HCT116 (cell line): Measurements from ENCODE around the gene SUMO4.

Experiments
- FOSL1 ChIP-seq: IDR thresholded peaks from 2 replicates; pipeline ENCODE4 v1.6.1; 2012; ENCODE audit warnings: low read depth
- POLR2A ChIP-seq: IDR thresholded peaks from 2 replicates; pipeline ENCODE4 v1.7.0; 2011; ENCODE audit warnings: borderline replicate concordance; ENCODE audit not compliant: insufficient read depth, insufficient read length; ENCODE audit errors: extremely low read depth
- ZNF274 ChIP-seq: fragments of 200-500 bp; sonication (Bioruptor generic); IDR thresholded peaks from 2 replicates; pipeline ENCODE4 v1.6.1; 2014; ENCODE audit warnings: mild to moderate bottlenecking, low read depth, low read length, inconsistent platforms
- TF ChIP-seq, protein P1 (sequence below), 3 experiments: fragments of 200-600 bp in 1 of 3; sonication (generic) in 1 of 3; IDR thresholded peaks in 2 of 3; conservative IDR thresholded peaks in 1 of 3; 2 replicates each; pipeline ENCODE4 v1.5.1; 2012 to 2017; ENCODE audit warnings: low read depth in 2 of 3, low read length in 2 of 3, antibody characterized with exemption in 1 of 3, borderline replicate concordance in 1 of 3, control low read depth in 1 of 3, mild to moderate bottlenecking in 1 of 3, mixed read lengths in 1 of 3, mixed run types in 1 of 3, moderate library complexity in 1 of 3; ENCODE audit not compliant: insufficient read depth in 1 of 3
- TF ChIP-seq, protein P2 (sequence below): IDR thresholded peaks from 2 replicates; pipeline ENCODE4 v1.6.1; 2012; ENCODE audit warnings: low read depth

DNA sequence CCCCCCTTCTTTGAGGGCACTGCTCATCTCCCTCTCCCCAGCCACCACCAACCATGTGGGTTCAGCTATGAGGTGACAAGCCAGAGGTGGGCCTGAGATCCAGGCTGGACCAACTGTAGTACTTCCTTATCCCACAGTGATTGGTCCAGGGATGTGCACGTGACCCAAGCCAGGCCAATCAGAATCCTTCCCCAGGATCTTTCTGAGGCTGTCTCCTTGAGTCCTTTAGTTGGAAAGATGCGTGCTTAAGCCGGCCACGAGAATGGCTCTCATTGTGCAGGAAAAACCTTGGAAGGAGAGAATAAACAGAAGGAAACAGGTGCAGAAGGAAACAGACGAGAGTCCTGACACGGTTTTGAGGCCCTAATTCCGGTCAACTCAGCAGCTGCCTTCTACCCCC lies 45.5 kb downstream of the SUMO4 start:
- TF ChIP-seq, protein P1, sequence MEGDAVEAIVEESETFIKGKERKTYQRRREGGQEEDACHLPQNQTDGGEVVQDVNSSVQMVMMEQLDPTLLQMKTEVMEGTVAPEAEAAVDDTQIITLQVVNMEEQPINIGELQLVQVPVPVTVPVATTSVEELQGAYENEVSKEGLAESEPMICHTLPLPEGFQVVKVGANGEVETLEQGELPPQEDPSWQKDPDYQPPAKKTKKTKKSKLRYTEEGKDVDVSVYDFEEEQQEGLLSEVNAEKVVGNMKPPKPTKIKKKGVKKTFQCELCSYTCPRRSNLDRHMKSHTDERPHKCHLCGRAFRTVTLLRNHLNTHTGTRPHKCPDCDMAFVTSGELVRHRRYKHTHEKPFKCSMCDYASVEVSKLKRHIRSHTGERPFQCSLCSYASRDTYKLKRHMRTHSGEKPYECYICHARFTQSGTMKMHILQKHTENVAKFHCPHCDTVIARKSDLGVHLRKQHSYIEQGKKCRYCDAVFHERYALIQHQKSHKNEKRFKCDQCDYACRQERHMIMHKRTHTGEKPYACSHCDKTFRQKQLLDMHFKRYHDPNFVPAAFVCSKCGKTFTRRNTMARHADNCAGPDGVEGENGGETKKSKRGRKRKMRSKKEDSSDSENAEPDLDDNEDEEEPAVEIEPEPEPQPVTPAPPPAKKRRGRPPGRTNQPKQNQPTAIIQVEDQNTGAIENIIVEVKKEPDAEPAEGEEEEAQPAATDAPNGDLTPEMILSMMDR (IDR thresholded peaks at IDR 0.05 in 2 of 3, conservative IDR thresholded peaks at IDR 0.05 in 1 of 3; ENCODE audit: borderline replicate concordance in 1 of 3, insufficient read depth in 1 of 3, low read depth in 2 of 3, low read length in 2 of 3): no peak
- TF ChIP-seq, protein P2, sequence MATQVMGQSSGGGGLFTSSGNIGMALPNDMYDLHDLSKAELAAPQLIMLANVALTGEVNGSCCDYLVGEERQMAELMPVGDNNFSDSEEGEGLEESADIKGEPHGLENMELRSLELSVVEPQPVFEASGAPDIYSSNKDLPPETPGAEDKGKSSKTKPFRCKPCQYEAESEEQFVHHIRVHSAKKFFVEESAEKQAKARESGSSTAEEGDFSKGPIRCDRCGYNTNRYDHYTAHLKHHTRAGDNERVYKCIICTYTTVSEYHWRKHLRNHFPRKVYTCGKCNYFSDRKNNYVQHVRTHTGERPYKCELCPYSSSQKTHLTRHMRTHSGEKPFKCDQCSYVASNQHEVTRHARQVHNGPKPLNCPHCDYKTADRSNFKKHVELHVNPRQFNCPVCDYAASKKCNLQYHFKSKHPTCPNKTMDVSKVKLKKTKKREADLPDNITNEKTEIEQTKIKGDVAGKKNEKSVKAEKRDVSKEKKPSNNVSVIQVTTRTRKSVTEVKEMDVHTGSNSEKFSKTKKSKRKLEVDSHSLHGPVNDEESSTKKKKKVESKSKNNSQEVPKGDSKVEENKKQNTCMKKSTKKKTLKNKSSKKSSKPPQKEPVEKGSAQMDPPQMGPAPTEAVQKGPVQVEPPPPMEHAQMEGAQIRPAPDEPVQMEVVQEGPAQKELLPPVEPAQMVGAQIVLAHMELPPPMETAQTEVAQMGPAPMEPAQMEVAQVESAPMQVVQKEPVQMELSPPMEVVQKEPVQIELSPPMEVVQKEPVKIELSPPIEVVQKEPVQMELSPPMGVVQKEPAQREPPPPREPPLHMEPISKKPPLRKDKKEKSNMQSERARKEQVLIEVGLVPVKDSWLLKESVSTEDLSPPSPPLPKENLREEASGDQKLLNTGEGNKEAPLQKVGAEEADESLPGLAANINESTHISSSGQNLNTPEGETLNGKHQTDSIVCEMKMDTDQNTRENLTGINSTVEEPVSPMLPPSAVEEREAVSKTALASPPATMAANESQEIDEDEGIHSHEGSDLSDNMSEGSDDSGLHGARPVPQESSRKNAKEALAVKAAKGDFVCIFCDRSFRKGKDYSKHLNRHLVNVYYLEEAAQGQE: no peak
- TF ChIP-seq ZNF274 (no peak), FOSL1 (no peak), POLR2A (no peak)
